GM12878 (cell line): ENCODE data around the gene ZNF493. TPM values are rescaled to one million over a fixed set of nuclear protein-coding genes. Genes with fewer than 3 reads are reported as not detected.

Experiments used
- BMI1 ChIP-seq: fragments of 450-650 bp; IDR thresholded peaks from 2 replicates; pipeline ENCODE4 v1.6.1; 2016; ENCODE audit warnings: mild to moderate bottlenecking, moderate library complexity, borderline replicate concordance
- CHD1 ChIP-seq: IDR thresholded peaks from 2 replicates; pipeline ENCODE4 v1.6.1; 2012; ENCODE audit warnings: low read depth, low read length, improper control_type of control experiment
- CREB1 ChIP-seq: IDR thresholded peaks from 2 replicates; pipeline ENCODE4 v1.6.1; 2012; ENCODE audit warnings: low read depth, mild to moderate bottlenecking, inconsistent platforms
- EED ChIP-seq: sonication (generic); IDR thresholded peaks from 2 replicates; pipeline ENCODE4 v1.6.1; 2016; ENCODE audit warnings: antibody characterized with exemption, low read depth
- FOXM1 ChIP-seq: IDR thresholded peaks from 2 replicates; pipeline ENCODE4 v1.6.1; 2012; ENCODE audit warnings: low read depth, mild to moderate bottlenecking, inconsistent platforms, low read length, moderate library complexity
- GATAD2B ChIP-seq: fragments of 450-650 bp; conservative IDR thresholded peaks from 2 replicates; pipeline ENCODE4 v1.6.1; 2017; ENCODE audit warnings: low read depth, mild to moderate bottlenecking, moderate library complexity
- HDAC2 ChIP-seq: fragments of 200-600 bp; sonication (generic); IDR thresholded peaks from 2 replicates; pipeline ENCODE4 v1.6.1; 2017
- KAT2A ChIP-seq: conservative IDR thresholded peaks from 2 replicates; pipeline ENCODE4 v1.6.1; 2011; ENCODE audit warnings: low read depth, low read length; ENCODE audit not compliant: control insufficient read depth
- POLR2A ChIP-seq: IDR thresholded peaks from 2 replicates; pipeline ENCODE4 v1.6.1; 2011; ENCODE audit warnings: low read depth, mild to moderate bottlenecking, low read length
- POU2F2 ChIP-seq: IDR thresholded peaks from 3 replicates; pipeline ENCODE4 v1.6.1; 2011; ENCODE audit warnings: low read depth, mild to moderate bottlenecking, low read length, borderline replicate concordance
- TCF3 ChIP-seq: IDR thresholded peaks from 2 replicates; pipeline ENCODE4 v1.6.1; 2012; ENCODE audit warnings: low read depth, mild to moderate bottlenecking, low read length, borderline replicate concordance; ENCODE audit not compliant: insufficient read depth
- ZNF622 ChIP-seq: fragments of 450-650 bp; IDR thresholded peaks from 2 replicates; pipeline ENCODE4 v1.6.1; 2017; ENCODE audit warnings: mild to moderate bottlenecking, inconsistent platforms
- ZSCAN29 ChIP-seq: fragments of 450-650 bp; IDR thresholded peaks from 2 replicates; pipeline ENCODE4 v1.6.1; 2017; ENCODE audit warnings: mild to moderate bottlenecking, moderate library complexity
- polyA plus RNA-seq, 11 experiments: library from polyadenylated mRNA; depleted of rRNA in 4 of 11; unstranded in 6 of 11; stranded (reverse) in 5 of 11; fragments of >200 nt; fragmentation: Nextera tagmentation in 4 of 11; fragmentation: Illumina TruSeq in 1 of 11; extraction: Ambion mirVana in 4 of 11; extraction: Trizol in 1 of 11; gene quantifications; 1 replicate in 1 of 11; 2 replicates in 10 of 11; pipeline versions ENCODE4 v1.2.1 to v1.2.3, GENCODE V29; 2011 to 2016; ENCODE audit warnings: inconsistent platforms in 2 of 11, missing spikeins in 2 of 11, low read depth in 1 of 11
- total RNA-seq, 4 experiments: library from RNA; depleted of rRNA in 3 of 4; stranded (reverse); fragments of >200 nt in 3 of 4; fragmentation: Illumina TruSeq in 1 of 4; extraction: Trizol in 1 of 4; gene quantifications; 2 replicates each; pipeline versions ENCODE4 v1.2.1 to v1.2.3, GENCODE V29; 2013 to 2021
- TF ChIP-seq, protein P1 (sequence below): fragments of 450-650 bp; IDR thresholded peaks from 2 replicates; pipeline ENCODE4 v1.6.1; 2017; ENCODE audit warnings: mild to moderate bottlenecking
- TF ChIP-seq, protein P2 (sequence below): IDR thresholded peaks from 2 replicates; pipeline ENCODE4 v1.6.1; 2012; ENCODE audit warnings: low read depth, low read length, improper control_type of control experiment
- TF ChIP-seq, protein P3 (sequence below): fragments of 450-650 bp; formaldehyde crosslinking; IDR thresholded peaks from 2 replicates; pipeline ENCODE4 v1.4.0; 2020; ENCODE audit warnings: mild to moderate bottlenecking, moderate library complexity
- TF ChIP-seq, protein P4 (sequence below): IDR thresholded peaks from 2 replicates; pipeline ENCODE4 v1.6.1; 2012; ENCODE audit warnings: low read depth, low read length, improper control_type of control experiment
- TF ChIP-seq, protein P5 (sequence below): fragments of 450-650 bp; IDR thresholded peaks from 2 replicates; pipeline ENCODE4 v1.6.1; 2018; ENCODE audit warnings: mild to moderate bottlenecking, low read depth, moderate library complexity; ENCODE audit not compliant: partially characterized antibody

Gene ZNF493
- total and polyA plus RNA-seq, 10 of the 15 experiments (the other 5 are each of a cell fraction or from before 2014, with no cell fraction given), result 2.9 to 17.6 (median 8.3) TPM

DNA sequence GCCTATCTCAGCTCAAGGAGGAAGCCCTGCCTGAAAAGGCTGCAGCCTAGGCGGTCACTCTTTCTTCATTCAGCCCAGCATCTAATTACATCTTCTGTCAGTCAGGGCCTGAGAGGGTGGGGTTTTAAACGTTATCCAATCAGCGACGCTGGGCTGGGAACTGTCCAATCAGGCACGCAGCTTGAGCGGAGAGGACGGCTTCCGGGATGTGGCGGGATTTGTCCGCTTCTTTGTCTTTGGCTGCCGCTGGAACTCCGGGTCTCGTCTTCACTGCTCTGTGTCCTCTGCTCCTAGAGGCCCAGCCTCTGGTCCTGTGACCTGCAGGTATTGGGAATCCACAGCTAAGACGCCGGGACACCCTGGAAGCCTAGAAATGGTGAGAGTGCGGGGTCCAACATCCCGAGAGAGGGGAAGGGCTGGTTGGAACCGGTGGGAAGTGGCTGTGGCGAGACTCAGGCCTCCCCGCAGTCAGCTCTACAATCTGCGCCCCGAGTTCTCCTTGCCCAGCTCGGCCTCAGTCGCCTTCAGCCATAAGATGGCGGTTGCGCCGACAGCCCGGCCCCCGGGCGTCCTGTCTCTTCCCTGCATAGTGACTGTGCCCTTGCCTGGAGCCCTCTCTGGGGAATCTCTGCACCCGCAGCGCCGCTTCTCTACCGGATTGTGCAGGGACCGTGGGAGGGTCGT, 38.0 kb upstream of the ZNF493 start, which contains the start of gene ZNF738 (continued):
- TF ChIP-seq CHD1 (no peak), EED (peak; percentile 18; the same call in 1 of the 2 replicates), POU2F2 (0 out of 3 replicates have a peak, but pooled peaks have one; percentile 18), GATAD2B (0 out of 2 replicates have a peak, but pooled peaks have one; percentile 40), CREB1 (no peak), ZSCAN29 (no peak), ZNF622 (no peak), POLR2A (peak; percentile 85), TCF3 (no peak), FOXM1 (no peak), KAT2A (no peak), HDAC2 (no peak), BMI1 (no peak)
- TF ChIP-seq, protein P1, sequence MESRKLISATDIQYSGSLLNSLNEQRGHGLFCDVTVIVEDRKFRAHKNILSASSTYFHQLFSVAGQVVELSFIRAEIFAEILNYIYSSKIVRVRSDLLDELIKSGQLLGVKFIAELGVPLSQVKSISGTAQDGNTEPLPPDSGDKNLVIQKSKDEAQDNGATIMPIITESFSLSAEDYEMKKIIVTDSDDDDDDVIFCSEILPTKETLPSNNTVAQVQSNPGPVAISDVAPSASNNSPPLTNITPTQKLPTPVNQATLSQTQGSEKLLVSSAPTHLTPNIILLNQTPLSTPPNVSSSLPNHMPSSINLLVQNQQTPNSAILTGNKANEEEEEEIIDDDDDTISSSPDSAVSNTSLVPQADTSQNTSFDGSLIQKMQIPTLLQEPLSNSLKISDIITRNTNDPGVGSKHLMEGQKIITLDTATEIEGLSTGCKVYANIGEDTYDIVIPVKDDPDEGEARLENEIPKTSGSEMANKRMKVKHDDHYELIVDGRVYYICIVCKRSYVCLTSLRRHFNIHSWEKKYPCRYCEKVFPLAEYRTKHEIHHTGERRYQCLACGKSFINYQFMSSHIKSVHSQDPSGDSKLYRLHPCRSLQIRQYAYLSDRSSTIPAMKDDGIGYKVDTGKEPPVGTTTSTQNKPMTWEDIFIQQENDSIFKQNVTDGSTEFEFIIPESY, result no peak
- TF ChIP-seq, protein P2, sequence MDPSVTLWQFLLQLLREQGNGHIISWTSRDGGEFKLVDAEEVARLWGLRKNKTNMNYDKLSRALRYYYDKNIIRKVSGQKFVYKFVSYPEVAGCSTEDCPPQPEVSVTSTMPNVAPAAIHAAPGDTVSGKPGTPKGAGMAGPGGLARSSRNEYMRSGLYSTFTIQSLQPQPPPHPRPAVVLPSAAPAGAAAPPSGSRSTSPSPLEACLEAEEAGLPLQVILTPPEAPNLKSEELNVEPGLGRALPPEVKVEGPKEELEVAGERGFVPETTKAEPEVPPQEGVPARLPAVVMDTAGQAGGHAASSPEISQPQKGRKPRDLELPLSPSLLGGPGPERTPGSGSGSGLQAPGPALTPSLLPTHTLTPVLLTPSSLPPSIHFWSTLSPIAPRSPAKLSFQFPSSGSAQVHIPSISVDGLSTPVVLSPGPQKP, result no peak
- TF ChIP-seq, protein P3, sequence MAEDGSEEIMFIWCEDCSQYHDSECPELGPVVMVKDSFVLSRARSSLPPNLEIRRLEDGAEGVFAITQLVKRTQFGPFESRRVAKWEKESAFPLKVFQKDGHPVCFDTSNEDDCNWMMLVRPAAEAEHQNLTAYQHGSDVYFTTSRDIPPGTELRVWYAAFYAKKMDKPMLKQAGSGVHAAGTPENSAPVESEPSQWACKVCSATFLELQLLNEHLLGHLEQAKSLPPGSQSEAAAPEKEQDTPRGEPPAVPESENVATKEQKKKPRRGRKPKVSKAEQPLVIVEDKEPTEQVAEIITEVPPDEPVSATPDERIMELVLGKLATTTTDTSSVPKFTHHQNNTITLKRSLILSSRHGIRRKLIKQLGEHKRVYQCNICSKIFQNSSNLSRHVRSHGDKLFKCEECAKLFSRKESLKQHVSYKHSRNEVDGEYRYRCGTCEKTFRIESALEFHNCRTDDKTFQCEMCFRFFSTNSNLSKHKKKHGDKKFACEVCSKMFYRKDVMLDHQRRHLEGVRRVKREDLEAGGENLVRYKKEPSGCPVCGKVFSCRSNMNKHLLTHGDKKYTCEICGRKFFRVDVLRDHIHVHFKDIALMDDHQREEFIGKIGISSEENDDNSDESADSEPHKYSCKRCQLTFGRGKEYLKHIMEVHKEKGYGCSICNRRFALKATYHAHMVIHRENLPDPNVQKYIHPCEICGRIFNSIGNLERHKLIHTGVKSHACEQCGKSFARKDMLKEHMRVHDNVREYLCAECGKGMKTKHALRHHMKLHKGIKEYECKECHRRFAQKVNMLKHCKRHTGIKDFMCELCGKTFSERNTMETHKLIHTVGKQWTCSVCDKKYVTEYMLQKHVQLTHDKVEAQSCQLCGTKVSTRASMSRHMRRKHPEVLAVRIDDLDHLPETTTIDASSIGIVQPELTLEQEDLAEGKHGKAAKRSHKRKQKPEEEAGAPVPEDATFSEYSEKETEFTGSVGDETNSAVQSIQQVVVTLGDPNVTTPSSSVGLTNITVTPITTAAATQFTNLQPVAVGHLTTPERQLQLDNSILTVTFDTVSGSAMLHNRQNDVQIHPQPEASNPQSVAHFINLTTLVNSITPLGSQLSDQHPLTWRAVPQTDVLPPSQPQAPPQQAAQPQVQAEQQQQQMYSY (CRISPR knock-in tag), result no peak
- TF ChIP-seq, protein P4, sequence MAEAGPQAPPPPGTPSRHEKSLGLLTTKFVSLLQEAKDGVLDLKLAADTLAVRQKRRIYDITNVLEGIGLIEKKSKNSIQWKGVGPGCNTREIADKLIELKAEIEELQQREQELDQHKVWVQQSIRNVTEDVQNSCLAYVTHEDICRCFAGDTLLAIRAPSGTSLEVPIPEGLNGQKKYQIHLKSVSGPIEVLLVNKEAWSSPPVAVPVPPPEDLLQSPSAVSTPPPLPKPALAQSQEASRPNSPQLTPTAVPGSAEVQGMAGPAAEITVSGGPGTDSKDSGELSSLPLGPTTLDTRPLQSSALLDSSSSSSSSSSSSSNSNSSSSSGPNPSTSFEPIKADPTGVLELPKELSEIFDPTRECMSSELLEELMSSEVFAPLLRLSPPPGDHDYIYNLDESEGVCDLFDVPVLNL, result peak; percentile 61; the same call in 1 of the 2 replicates
- TF ChIP-seq, protein P5, sequence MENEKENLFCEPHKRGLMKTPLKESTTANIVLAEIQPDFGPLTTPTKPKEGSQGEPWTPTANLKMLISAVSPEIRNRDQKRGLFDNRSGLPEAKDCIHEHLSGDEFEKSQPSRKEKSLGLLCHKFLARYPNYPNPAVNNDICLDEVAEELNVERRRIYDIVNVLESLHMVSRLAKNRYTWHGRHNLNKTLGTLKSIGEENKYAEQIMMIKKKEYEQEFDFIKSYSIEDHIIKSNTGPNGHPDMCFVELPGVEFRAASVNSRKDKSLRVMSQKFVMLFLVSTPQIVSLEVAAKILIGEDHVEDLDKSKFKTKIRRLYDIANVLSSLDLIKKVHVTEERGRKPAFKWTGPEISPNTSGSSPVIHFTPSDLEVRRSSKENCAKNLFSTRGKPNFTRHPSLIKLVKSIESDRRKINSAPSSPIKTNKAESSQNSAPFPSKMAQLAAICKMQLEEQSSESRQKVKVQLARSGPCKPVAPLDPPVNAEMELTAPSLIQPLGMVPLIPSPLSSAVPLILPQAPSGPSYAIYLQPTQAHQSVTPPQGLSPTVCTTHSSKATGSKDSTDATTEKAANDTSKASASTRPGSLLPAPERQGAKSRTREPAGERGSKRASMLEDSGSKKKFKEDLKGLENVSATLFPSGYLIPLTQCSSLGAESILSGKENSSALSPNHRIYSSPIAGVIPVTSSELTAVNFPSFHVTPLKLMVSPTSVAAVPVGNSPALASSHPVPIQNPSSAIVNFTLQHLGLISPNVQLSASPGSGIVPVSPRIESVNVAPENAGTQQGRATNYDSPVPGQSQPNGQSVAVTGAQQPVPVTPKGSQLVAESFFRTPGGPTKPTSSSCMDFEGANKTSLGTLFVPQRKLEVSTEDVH, result no peak
